Measurements from ENCODE around the gene CMTM5.

GRCh38 chr14:23409966-23410635 lies 33.3 kb downstream of the CMTM5 start:
- TF ChIP-seq POLR2AphosphoS5 (IDR thresholded peaks at IDR 0.05) (no peak), POLR2A (IDR thresholded peaks at IDR 0.05) (no peak)

Measured in spleen (tissue), 3 donors.